Posterior vena cava (tissue), 2 donors: ENCODE results near the gene C1orf232. TPM values are rescaled to one million over a fixed set of nuclear protein-coding genes. Genes with fewer than 3 reads are reported as not detected.

Experiments used
- DNase-seq: peaks from one replicate; pipeline ENCODE4 v3.0.0-alpha.2; 2020; ENCODE audit warnings: low spot score
- intact Hi-C, 2 donors: fragments of 100-400 bp; cut with DNase I; formaldehyde crosslinking; loops; one replicate each; pipeline versions ENCODE4 v1.14.1 to v1.14.2; 2022 to 2023
- total RNA-seq, 2 donors: library from RNA; stranded (reverse); fragmentation: NEBNext Ultra II Directional; extraction: Animal tissue kit (Norgen Biotek cat#: 25700); gene quantifications; one replicate each; pipeline ENCODE4 v1.2.1, GENCODE V29; 2021
- donor health status: DM: yes; HTN: yes; CAD: no.
- donor health status: DM: yes; HTN: yes; CAD: no.

Gene C1orf232
- total RNA-seq, 2 donors from 2014 or later, result not detected

DNA sequence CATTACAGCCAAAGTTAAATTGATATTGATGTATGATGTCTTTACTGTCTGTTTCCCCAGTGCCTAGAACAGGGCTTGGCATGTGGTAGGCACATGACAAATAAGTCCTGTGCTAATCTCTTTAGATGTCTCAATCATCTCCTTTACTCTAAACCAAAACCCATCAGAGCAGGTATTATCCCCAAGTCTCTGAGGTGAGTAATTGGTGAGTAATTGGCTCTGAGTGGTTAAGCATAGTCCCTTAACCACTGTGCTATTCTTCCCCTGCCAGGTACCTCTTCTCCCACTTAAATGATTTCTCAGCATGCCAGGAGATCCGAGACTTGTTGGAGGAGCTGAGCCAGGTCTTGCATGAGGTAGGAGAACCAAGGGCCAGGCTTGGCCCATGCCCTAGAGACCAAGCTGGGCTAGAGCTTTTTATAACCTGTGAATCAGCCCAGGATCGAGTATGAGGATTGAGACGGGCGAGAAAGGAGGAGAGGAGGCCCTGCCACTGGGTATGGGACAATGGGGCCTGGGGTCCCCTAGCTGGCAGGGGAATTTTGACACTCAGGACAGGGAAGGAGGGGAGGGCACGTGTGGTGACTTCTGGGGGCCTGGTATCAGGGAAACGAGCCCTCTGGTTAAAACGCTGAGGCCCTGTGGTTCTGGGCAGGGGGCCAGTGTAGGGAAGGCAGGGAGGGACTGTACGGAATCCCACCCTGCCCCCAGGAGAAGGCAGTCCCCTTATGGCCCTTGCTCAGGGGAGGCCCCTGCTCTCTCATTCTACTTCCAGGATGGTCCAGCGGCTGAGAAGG lies 13.0 kb upstream of the C1orf232 start:
- DNase-seq, result no peak
- intact Hi-C loops, result no loop called here

DNA sequence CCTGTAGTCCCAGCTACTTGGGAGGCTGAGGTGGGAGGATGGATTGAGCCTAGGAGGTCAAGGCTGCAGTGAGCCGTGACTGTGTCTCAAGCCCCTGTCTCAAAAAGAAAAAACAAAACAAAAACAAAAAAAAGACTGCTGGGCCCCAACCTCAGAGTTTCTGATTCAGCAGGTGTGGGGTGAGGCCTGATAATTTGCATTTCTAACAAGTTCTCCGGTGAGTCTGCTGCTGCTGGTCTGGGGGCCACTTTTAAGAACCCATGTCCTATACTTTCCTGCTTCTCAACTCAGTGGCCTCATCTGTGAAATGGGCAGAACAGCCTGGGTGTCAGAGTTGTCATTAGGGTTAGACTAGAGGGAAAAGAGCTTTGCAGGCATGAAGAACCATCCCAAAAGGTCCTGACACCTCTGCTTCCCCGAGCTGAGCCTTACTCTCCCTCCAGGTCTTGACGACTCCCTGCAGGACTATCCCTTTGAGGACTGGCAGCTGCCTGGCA lies 11.3 kb upstream of the C1orf232 start:
- intact Hi-C loops, result no loop called here
- no peak for DNase-seq

DNA sequence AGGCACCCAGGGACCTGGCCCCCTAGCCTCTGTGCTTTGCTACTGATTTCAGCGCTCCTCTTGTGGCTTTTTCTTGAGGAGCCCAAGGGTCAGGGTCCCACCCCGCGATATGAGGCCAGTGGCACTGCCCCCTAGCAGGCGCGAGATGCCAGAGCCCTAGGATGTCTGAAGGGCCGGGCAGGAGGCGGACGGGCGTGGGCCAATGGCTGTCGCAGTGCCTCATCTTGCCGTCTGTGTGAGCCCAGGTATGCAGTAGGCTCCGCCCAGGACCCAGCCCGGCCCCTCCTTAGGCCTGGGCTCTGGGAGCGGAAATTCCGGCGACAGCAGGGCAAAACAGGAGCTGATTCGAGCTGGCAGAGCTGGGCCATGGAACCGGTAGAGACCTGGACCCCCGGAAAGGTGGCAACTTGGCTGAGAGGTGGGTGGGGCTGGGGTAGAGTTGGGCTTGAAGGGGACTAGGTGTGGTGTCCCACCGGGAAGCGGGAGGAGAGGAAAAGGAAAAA lies 8.5 kb upstream of the C1orf232 start, which contains the start of gene CNKSR1:
Gene CNKSR1 (plus strand): TSS at position 310 of the 503 bp plus-strand sequence. CDS start 57 bp downstream, at position 367.
- intact Hi-C loops, result no loop called here

DNA sequence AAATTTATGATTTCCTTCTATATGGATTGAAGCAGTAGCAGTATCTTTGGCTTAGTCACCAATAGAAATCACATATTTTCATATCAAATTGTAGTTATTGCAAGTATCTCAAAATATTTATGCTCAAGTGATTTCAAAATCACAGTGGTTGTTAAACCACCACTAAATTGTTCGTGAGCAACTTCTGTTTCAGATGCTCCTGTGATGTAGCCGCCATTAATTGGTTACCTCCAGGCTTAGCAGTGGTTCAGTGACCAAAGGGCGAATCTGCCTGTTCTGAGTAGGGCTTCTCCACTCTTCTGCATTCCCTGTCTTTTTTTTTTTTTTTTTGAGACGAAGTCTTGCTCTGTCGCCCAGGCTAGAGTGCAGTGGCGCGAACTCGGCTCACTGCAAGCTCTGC lies 6.6 kb upstream of the C1orf232 start:
- intact Hi-C loops, result no loop called here
- no peak for DNase-seq

More for the DNA sequence above, 8.5 kb upstream of the C1orf232 start, which contains the start of gene CNKSR1:
- DNase-seq, result no peak

DNA sequence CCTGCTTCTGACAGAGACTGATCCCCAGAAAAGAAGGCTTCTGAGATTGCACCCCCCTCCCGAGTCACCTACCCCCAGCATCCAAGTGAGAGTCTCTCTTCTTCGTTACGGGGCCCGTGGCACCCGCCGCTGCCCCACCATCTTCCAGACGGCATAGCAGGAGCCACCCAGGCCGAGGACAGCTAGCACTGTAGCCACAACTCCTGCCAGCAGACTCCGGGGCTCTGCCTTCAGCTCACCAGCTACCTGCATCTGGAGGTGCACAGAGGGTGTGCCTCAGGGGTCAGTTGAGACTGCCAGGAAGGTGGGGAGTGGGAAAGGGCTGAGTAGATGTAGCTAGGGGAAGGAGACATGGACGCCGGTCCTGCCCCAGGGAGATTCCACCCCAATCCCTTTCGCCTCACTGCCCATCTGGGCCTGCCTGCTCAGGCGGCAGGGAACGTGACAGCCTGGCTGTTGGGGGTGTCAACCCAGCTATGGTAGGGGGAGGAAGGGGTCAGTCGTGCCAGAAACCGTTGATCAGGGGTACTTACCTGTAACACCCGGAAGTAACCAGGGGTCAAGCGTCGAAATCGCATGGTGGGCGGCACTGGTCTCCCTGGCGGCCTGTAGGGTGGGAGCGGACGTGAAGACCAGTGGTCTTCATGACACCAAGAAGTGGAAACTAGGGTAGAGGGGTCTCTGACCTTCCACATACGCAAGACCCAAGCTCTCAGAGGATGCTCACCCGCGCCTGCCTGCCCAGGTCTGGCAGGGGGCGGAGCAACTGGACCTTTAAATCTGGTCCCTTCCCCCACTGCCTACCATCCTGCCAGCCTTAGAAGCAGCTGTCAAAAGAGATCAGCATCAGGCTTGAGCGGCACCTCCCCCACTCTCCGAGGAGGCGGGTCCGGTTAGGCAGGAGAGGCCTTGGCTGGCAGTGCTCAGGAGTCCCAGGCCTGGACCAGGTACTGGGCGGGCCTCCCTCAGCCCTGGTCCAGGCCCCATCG lies 2.6 kb upstream of the C1orf232 start, which contains the start of gene ZNF593OS:
Gene ZNF593OS (minus strand): TSS at position 749 of the 989 bp plus-strand sequence. CDS start 171 bp downstream, at position 578.
- intact Hi-C loops, result loop anchor here in 1 of 2 donors (5.0 kb wide), 1 partner anchor 1636 kb away; no protein-coding TSS in a partner anchor
- DNase-seq, result no peak

DNA sequence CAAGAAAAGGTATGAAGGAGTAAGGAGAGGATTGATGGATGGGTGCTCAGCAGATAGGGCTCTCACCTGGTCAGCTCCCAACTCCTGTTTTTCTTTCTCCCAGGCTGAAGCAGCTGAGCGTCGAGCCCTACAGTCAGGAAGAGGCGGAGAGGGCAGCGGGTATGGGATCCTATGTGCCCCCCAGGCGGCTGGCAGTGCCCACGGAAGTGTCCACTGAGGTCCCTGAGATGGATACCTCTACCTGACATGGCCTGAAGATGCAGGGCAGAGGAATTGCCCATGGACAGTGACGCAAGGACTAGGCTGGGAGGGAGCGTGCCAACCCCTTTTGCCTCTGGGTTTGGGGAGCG lies 1.7 kb upstream of the C1orf232 start:
- intact Hi-C loops, result loop anchor here in 1 of 2 donors (5.0 kb wide), 1 partner anchor 1637 kb away; no protein-coding TSS in a partner anchor
- DNase-seq, result no peak

DNA sequence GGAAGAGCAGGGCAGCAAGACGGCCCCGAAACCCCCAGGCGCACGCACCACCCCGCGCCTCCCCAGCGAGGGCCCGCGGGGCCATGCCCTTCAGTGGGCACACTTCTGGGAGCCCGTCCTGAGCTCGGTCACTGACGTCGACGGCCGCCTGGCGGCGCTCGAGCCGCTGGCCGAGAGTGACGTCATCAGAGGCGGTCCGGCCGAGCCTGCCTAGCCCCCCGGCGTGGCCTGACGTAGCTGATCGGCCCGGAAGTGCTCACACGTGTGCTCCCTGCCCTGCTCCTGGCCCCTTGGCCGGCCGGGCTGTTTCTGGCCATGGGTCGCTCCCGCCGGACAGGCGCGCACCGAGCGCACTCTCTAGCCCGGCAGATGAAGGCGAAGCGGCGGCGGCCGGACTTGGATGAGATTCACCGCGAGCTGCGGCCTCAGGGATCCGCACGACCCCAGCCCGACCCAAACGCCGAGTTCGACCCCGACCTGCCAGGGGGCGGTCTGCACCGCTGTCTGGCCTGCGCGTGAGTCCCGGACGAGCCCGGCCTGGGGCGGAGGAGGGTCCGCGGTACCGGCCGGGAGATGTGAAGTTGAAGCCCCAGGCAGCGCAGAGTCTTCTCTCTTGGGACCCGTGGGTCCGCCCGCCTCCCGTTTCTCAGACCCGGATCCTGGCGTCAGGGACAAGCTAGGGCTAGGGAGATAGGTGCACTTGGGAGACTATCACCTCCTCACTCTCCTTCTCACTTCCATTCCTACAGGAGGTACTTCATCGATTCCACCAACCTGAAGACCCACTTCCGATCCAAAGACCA lies 1.1 kb upstream of the C1orf232 start, which contains the start of gene ZNF593:
Gene ZNF593 (plus strand): TSS at position 240 of the 803 bp plus-strand sequence. CDS start 76 bp downstream, at position 316.
- intact Hi-C loops, result loop anchor here (5.0 kb wide), 2 partner anchors 152 to 1637 kb away; no protein-coding TSS in a partner anchor
- DNase-seq, result peak; percentile 98

DNA sequence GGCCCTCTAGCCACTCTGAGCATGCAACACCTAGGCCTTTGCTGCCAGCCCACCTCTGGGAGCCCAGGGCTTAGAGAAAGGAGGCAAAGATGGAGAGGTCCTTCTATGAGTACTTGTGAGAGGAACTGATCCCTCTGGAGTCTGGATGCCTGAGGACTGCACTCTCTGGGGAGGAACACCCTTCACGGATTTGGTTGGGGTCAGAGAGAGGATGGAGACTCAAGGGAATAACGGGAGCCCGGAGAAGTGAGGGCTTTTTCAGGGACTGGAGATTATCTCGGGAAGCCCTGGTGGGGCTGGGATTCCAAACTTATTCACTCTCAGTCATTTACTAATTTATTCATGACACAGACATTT lies 413 bp upstream of the C1orf232 start:
- intact Hi-C loops, result loop anchor here in 1 of 2 donors (5.0 kb wide), 1 partner anchor 153 kb away; no protein-coding TSS in a partner anchor
- no peak for DNase-seq

DNA sequence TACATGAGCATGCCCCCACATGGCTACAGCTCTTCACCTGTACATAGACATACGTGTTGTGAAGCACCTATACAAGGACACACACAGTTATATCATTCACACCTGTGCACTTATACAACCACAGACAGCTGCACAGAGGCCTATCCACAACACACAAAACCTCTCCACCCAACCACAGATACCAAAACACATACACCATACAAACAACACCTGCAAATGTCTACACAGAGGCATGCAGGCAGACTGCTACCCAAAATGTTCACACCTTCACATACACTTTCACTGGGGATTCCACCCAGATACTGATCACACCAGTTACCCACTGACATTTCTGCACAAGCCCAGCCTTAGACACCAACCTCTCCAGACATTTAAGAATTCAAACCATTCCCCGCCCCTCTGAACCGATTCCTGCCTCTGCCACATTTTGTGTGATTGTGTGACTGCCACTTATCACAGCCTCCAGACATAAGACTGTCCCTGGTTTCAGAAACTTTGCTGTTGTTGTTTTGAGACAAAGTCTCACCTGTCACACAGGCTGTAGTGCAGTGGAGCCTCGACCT lies 2.0 kb downstream of the C1orf232 start:
- DNase-seq, result no peak
- intact Hi-C loops, result loop anchor here in 1 of 2 donors (5.0 kb wide), 1 partner anchor 156 kb away; no protein-coding TSS in a partner anchor

DNA sequence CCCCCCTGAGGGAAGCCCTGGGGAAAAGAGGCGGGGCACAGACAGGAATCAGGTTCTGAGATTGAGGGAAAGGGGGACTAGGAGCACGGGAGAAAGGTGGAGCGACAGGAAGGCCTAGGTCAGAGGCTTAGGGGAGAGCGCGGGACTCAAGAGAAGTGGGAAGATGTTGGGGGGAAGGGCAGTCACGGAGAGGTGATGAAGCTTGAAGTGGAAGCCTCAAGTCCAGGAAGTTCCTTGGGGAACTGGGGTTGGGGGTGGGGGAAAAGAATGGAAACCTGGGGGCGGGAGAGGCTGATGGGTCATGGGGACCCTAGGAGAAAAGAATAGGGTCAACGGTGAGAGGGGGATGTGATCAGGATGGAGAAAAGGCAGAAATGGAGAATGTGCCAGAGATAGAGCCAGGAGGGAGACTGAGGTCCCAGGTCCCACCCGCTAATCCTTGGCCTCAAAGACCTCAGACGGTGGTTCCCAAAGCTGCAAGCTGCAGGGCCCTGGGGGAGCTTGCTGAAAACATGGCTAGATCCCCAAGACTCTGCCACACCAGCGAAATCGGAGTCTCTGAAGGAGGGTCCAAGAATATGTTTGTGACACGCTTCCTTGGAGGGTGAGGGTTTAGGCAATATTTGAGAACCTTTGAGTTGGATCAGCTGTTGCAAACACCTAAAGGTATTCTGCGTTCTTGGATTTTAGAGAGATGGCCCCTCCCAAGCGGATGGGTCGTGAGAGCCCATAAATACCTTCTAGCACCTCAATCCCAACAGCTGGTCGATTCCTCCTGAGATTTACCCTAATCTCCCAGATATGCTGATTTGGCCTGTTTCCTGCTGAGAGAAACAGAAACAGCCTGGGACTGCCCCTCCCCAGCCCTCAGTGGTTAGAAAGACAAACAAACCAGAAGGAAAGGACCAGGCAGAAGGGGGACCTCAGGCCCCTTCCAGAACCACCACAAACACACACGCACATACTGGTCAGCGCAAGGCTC lies 3.6 kb downstream of the C1orf232 start:
- intact Hi-C loops, result loop anchor here in 1 of 2 donors (5.0 kb wide), 2 partner anchors 58 to 157 kb away; no protein-coding TSS in a partner anchor

DNA sequence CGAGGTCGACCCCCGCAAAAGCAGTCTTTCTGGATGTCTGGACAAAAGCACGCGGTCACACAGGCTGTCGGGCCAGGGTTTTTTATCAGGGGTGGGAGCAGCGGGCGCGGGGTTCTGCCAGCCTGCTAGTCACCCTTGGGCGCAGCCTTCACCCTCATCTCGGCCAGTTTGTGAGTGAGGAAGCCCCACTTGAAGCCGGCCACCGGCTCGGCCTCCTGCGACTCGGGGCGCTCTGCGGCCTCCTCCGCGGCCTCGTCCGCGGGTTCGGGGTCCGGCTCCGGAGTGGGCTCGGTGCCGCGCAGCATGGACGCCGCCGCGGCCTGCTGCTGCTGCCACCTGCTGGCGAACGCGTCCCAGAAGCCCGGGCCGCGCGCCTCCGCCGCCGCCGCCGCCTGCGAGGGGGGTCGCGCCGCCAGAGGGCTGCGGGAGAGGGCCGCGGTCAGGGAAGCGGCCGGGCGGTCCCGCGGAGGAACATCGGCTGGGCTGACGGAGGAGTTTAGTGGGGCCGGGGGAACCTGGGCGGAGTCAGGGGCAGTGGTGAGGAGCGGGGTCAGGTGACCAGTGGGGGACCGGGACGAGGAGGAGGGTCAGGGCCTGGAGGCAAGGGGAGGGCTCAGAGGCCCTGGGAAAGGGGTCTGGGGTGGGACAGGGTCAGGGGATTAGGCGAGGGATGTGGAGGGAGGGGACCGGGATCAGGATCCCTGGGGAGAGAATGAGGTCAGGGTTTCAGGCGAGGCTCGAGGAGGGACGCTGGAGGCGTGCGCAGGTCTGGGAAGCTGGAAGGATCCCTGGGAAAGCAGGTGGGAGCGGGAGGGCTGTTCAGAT lies 4.5 kb downstream of the C1orf232 start:
- intact Hi-C loops, result loop anchor here in 1 of 2 donors (5.0 kb wide), 1 partner anchor 57 kb away; no protein-coding TSS in a partner anchor
- DNase-seq, result no peak

More for the DNA sequence above, 3.6 kb downstream of the C1orf232 start:
- DNase-seq, result no peak

DNA sequence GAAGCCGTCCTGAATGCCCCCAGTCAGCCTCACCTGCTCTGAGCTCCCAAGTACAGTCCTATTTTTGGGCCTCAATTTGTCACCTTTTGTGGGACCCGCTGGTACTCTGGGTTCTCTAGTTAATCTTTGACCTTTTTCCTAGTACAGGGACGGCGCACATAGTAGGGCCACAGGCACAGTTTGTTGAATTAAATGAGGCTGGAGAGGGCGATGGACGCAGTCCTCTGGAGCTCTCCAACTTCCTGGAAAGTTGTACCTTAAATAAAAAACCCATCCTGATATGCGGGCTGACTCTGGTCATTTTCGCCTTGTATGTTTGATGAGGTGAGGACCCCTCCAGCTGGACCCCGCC lies 5.1 kb downstream of the C1orf232 start:
- intact Hi-C loops, result loop anchor here in 1 of 2 donors (5.0 kb wide), 1 partner anchor 56 kb away; no protein-coding TSS in a partner anchor
- no peak for DNase-seq

DNA sequence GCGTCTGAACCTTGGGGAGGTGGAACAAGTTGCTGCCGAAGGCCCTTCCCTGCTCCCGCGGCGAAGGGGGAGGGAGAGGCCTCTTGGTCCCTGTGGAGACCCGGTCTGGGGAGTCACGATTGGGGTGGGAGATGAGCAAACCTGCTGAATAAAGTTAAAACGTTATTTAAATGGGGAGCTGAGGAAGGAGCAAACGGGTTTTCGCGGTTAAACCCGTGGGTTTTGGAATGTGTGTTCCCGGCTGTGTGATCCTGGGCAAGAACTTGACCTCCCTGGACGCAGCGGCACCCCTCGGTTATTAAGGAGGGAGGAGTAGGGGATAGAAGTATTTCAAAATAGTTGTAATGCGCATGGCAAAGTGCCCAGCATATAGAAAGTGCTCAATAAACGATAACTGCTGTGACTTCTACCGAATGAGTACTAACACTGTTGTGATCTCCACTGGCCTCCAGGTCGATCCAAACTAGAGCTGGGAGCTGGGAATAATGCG lies 6.5 kb downstream of the C1orf232 start:
- DNase-seq, result no peak
- intact Hi-C loops, result loop anchor here in 1 of 2 donors (5.0 kb wide), 1 partner anchor 55 kb away; no protein-coding TSS in a partner anchor

DNA sequence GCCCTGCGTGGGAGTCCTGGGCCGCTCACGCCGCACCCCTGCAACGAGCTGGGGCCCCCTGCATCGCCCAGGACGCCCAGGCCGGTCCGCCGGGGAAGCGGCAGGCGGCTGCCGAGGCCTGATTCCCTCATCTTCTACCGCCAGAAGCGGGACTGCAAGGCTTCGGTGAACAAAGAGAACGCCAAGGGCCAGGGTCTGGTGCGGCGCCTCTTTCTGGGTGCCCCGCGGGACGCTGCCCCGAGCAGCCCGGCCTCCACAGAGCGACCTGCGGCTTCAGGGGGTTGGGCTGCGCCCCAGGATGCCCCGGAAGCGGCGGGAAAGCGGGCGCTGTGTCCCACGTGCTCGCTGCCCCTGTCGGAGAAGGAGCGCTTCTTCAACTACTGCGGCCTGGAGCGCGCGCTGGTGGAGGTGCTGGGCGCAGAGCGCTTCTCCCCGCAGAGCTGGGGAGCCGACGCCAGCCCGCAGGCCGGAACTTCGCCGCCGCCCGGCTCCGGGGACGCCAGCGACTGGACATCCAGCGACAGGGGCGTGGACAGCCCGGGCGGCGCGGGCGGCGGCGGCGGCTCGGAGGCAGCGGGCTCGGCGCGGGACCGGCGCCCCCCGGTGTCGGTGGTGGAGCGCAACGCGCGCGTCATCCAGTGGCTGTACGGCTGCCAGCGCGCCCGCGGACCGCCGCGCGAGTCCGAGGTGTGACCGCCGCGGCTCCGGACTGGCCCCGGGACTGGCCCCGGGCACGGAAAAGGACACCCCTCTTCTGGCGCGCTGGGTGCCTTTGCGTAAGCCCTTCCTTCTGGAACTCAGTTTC lies 7.1 kb downstream of the C1orf232 start:
- DNase-seq, result peak; percentile 87
- intact Hi-C loops, result loop anchor here in 1 of 2 donors (5.0 kb wide), 1 partner anchor 54 kb away; no protein-coding TSS in a partner anchor
